CD14-positive monocyte (primary cell): ENCODE data around the gene SMAGP. TPM values are rescaled to one million over a fixed set of nuclear protein-coding genes. Genes with fewer than 3 reads are reported as not detected.
"Not testable (repeated sequence)": the region's sequence is repeated elsewhere in the genome, so short reads cannot be mapped to it uniquely, and the experiment has no call there.

Experiments
- DNase-seq, 3 donors: peaks; one replicate each; pipeline ENCODE4 v3.0.0-alpha.2; 2011 to 2022
- H2AFZ ChIP-seq: 2 replicates; pipeline ENCODE4 v1.6.0; 2012; ENCODE audit warnings: mild to moderate bottlenecking, low read depth, low read length, inconsistent platforms; ENCODE audit not compliant: insufficient read depth, poor library complexity, severe bottlenecking
- H3K27ac ChIP-seq, 2 donors: 1 replicate in 1 of 2; 2 replicates in 1 of 2; pipeline ENCODE4 v1.5.1; 2012 to 2013; ENCODE audit warnings: low read length in 2 of 2, control low read depth in 1 of 2, inconsistent platforms in 1 of 2, low read depth in 1 of 2, mild to moderate bottlenecking in 1 of 2
- H3K27me3 ChIP-seq, 2 donors: one replicate each; pipeline versions ENCODE4 v1.6.0 to v1.6.1; 2011 to 2013; ENCODE audit warnings: low read length in 2 of 2; ENCODE audit not compliant: control insufficient read depth in 2 of 2, insufficient read depth in 2 of 2
- H3K36me3 ChIP-seq, 2 donors: replicated peaks in 1 of 2; 1 replicate in 1 of 2; 2 replicates in 1 of 2; pipeline versions ENCODE4 v1.5.1 to v1.6.1; 2012 to 2013; ENCODE audit warnings: low read length in 2 of 2, control low read depth in 1 of 2, inconsistent platforms in 1 of 2, mild to moderate bottlenecking in 1 of 2; ENCODE audit not compliant: insufficient read depth in 2 of 2, control insufficient read depth in 1 of 2
- H3K4me1 ChIP-seq, 2 donors: 1 replicate in 1 of 2; 2 replicates in 1 of 2; pipeline versions ENCODE4 v1.5.1 to v1.6.1; 2012 to 2013; ENCODE audit warnings: low read length in 2 of 2, control low read depth in 1 of 2, inconsistent platforms in 1 of 2, mild to moderate bottlenecking in 1 of 2, moderate library complexity in 1 of 2; ENCODE audit not compliant: insufficient read depth in 2 of 2, control insufficient read depth in 1 of 2
- H3K4me2 ChIP-seq: replicated peaks from 2 replicates; pipeline ENCODE3; 2012; ENCODE audit warnings: low read length, moderate library complexity, mild to moderate bottlenecking; ENCODE audit not compliant: poor library complexity, severe bottlenecking; ENCODE audit errors: extremely low read depth
- H3K4me3 ChIP-seq, 3 experiments: fragments of 200-600 bp in 1 of 3; sonication (generic) in 1 of 3; replicated peaks in 1 of 3; 1 replicate in 2 of 3; 2 replicates in 1 of 3; pipeline ENCODE4 v1.5.1; 2011 to 2013; ENCODE audit warnings: low read length in 3 of 3, mild to moderate bottlenecking in 3 of 3, control low read depth in 2 of 3, low read depth in 2 of 3, inconsistent platforms in 1 of 3, moderate library complexity in 1 of 3
- H3K79me2 ChIP-seq: 2 replicates; pipeline ENCODE4 v1.6.0; 2012; ENCODE audit warnings: mild to moderate bottlenecking, control low read depth, inconsistent platforms, low read length, moderate library complexity; ENCODE audit not compliant: insufficient read depth
- H3K9ac ChIP-seq: 2 replicates; pipeline ENCODE4 v1.6.0; 2017; ENCODE audit warnings: low read length, mild to moderate bottlenecking; ENCODE audit not compliant: insufficient read depth, poor library complexity, severe bottlenecking
- H3K9me3 ChIP-seq, 2 donors: replicated peaks in 1 of 2; 1 replicate in 1 of 2; 2 replicates in 1 of 2; pipeline versions ENCODE4 v1.5.1 to v1.6.1; 2012 to 2013; ENCODE audit warnings: low read length in 2 of 2, control low read depth in 1 of 2; ENCODE audit not compliant: control insufficient read depth in 1 of 2, insufficient read depth in 1 of 2
- H4K20me1 ChIP-seq: 2 replicates; pipeline ENCODE4 v1.6.0; 2012; ENCODE audit warnings: mild to moderate bottlenecking, low read length, control low read depth, moderate library complexity; ENCODE audit not compliant: insufficient read depth
- H3K27ac Mint-ChIP-seq, 7 donors: one replicate each; pipeline ENCODE4 v1.8.0; 2020; ENCODE audit warnings: mild to moderate bottlenecking in 7 of 7, mixed read lengths in 7 of 7, moderate library complexity in 6 of 7, inconsistent platforms in 2 of 7
- H3K27me3 Mint-ChIP-seq, 3 donors: one replicate each; pipeline ENCODE4 v1.8.0; 2021 to 2022; ENCODE audit warnings: low read depth in 3 of 3, mild to moderate bottlenecking in 3 of 3, mixed read lengths in 3 of 3, moderate library complexity in 3 of 3, inconsistent platforms in 1 of 3
- H3K36me3 Mint-ChIP-seq, 2 donors: one replicate each; pipeline ENCODE4 v1.8.0; 2020; ENCODE audit warnings: mixed read lengths in 2 of 2, inconsistent platforms in 1 of 2, mild to moderate bottlenecking in 1 of 2
- H3K4me1 Mint-ChIP-seq: one replicate; pipeline ENCODE4 v1.8.0; 2020; ENCODE audit warnings: mild to moderate bottlenecking, mixed read lengths
- H3K4me3 Mint-ChIP-seq, 2 donors: one replicate each; pipeline ENCODE4 v1.8.0; 2020; ENCODE audit warnings: mild to moderate bottlenecking in 2 of 2, mixed read lengths in 2 of 2, moderate library complexity in 1 of 2
- H3K9me3 Mint-ChIP-seq, 7 donors: one replicate each; pipeline ENCODE4 v1.8.0; 2020 to 2022; ENCODE audit warnings: mixed read lengths in 7 of 7, mild to moderate bottlenecking in 6 of 7, moderate library complexity in 6 of 7, inconsistent platforms in 2 of 7
- WGBS: methylation state at CpG from one replicate; pipeline ENCODE4 v1.1.5; 2013; ENCODE audit warnings: missing lambda C conversion rate; ENCODE audit not compliant: insufficient coverage; 5-methylcytosine and 5-hydroxymethylcytosine counted together
- intact Hi-C, 2 donors: fragments of 100-400 bp; cut with micrococcal nuclease; formaldehyde crosslinking; loops; one replicate each; pipeline versions ENCODE4 v1.15.0 to v1.15.1; 2023
- polyA plus RNA-seq, 3 donors: library from polyadenylated mRNA; depleted of rRNA in 1 of 3; unstranded in 2 of 3; stranded (reverse) in 1 of 3; fragments of 300-500 nt in 2 of 3; fragments of >200 nt in 1 of 3; fragmentation: Illumina TruSeq in 2 of 3; gene quantifications; 1 replicate in 2 of 3; 2 replicates in 1 of 3; pipeline ENCODE4 v1.2.3, GENCODE V29; 2012 to 2021
- TF ChIP-seq, protein P1 (sequence below): fragments of 200-600 bp; IDR thresholded peaks from one replicate; pipeline ENCODE4 v1.8.0; 2022; ENCODE audit warnings: antibody characterized with exemption, mild to moderate bottlenecking

SMAGP gene
- polyA plus RNA-seq, 3 donors: 2.6 to 6.6 (median 3.0) TPM

DNA sequence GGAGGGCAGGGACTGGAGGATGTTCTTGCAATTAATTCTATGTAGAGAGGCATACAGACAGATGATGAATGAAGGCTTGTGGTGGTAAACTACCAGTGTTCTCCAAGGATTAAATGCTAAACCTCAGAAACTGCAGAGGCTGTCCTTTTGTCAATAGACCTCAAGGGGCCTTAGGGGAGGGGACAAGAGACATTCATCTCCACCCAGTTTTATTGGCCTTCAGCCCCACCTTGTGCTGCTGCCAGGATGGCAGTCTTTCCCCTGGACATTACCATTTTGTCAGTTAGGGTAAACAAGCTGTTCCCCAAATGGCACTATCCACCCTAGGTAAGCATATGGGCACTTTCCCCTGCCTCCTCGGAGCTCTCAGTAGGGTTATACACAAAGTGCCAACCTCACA lies 4.9 kb upstream of the SMAGP start:
- H3K36me3 Mint-ChIP-seq: peaks cover 6 to 11% of the 10 kb centered on the region in 2 donors
- no peak overlapping the region for H3K4me3 Mint-ChIP-seq
- H4K20me1 ChIP-seq: no peaks in the 10 kb centered on the region
- DNase-seq: no peak
- peaks cover 0 to 4% (median 0%) of the 10 kb centered on the region in 7 donors for H3K9me3 Mint-ChIP-seq
- WGBS: 75% methylated on average over 1 of the region's 1 CpG
- intact Hi-C loops: no loop called here
- peaks cover 10% of the 10 kb centered on the region for H3K4me1 Mint-ChIP-seq
- H3K4me3 ChIP-seq: no peak overlapping the region
- peaks cover 11 to 19% of the 10 kb centered on the region in 2 donors for H3K27me3 ChIP-seq
- H3K27ac ChIP-seq: no peak overlapping the region
- H3K9ac ChIP-seq: no peak overlapping the region
- TF ChIP-seq, protein P1, sequence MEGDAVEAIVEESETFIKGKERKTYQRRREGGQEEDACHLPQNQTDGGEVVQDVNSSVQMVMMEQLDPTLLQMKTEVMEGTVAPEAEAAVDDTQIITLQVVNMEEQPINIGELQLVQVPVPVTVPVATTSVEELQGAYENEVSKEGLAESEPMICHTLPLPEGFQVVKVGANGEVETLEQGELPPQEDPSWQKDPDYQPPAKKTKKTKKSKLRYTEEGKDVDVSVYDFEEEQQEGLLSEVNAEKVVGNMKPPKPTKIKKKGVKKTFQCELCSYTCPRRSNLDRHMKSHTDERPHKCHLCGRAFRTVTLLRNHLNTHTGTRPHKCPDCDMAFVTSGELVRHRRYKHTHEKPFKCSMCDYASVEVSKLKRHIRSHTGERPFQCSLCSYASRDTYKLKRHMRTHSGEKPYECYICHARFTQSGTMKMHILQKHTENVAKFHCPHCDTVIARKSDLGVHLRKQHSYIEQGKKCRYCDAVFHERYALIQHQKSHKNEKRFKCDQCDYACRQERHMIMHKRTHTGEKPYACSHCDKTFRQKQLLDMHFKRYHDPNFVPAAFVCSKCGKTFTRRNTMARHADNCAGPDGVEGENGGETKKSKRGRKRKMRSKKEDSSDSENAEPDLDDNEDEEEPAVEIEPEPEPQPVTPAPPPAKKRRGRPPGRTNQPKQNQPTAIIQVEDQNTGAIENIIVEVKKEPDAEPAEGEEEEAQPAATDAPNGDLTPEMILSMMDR: no peak
- H3K9me3 ChIP-seq: no peaks in the 10 kb centered on the region
- peaks cover 9 to 11% of the 10 kb centered on the region in 2 donors for H3K4me1 ChIP-seq
- H3K27me3 Mint-ChIP-seq: peaks cover 21 to 24% (median 23%) of the 10 kb centered on the region in 3 donors
- no peak overlapping the region for H3K4me2 ChIP-seq
- H3K27ac Mint-ChIP-seq: no peak overlapping the region
- H3K36me3 ChIP-seq: peaks cover 0 to under 1% of the 10 kb centered on the region in 2 donors
- H3K79me2 ChIP-seq: no peaks in the 10 kb centered on the region
- no peak overlapping the region for H2AFZ ChIP-seq

DNA sequence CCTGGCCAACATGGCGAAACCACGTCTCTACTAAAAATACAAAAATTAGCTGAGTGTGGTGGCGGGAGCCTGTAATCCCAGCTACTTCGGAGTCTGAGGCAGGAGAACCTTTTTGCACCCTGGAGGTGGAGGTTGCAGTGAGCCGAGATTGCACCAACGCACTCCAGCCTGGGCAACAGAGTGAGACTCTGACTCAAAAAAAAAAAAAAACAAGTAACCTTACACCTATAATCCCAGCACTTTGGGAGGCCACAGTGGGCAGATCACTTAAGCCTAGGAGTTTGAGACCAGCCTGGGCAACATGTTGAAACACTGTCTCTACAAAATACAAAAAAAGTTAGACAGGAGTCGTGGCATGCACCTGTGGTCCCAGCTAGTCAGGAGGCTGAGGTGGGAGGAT lies 2.6 kb upstream of the SMAGP start:
- Mint-ChIP-seq H3K36me3 (peaks cover 6 to 19% of the 10 kb centered on the region in 2 donors), H3K27me3 (peaks cover 35 to 44% (median 36%) of the 10 kb centered on the region in 3 donors), H3K4me1 (peaks cover 18% of the 10 kb centered on the region)
- H3K9me3 ChIP-seq, H3K9me3 Mint-ChIP-seq, intact Hi-C loops, H3K27ac ChIP-seq, H3K36me3 ChIP-seq, H3K4me3 Mint-ChIP-seq, H3K79me2 ChIP-seq, H3K27ac Mint-ChIP-seq, H3K9ac ChIP-seq, H4K20me1 ChIP-seq, DNase-seq, H2AFZ ChIP-seq, H3K4me2 ChIP-seq, H3K4me3 ChIP-seq: not testable (repeated sequence)
- WGBS: 100% methylated on average over 1 of the region's 7 CpGs
- H3K27me3 ChIP-seq: peaks cover 20 to 34% of the 10 kb centered on the region in 2 donors
- H3K4me1 ChIP-seq: peaks cover 16 to 21% of the 10 kb centered on the region in 2 donors
